Activated effector memory CD4-positive, alpha-beta T cell treated with anti-CD3 and anti-CD28 coated beads, Interleukin-2, amount 50 U/mL, for 16 hours (primary cell): ENCODE results near the gene PTDSS2.
A peak's percentile ranks its signal among the peaks of the same experiment; 100 is the strongest.
"Not testable (repeated sequence)": the region's sequence is repeated elsewhere in the genome, so short reads cannot be mapped to it uniquely, and the experiment has no call there.

Experiments
- DNase-seq: peaks from one replicate; pipeline ENCODE4 v3.0.0-alpha.2; 2020

Gene PTDSS2

GRCh38 chr11:449889-450808 lies at the start of gene PTDSS2:
Gene PTDSS2, plus strand, starts transcription at chr11:450279. Its CDS starts 177 bp downstream, at chr11:450456.
- peak; percentile 98 for DNase-seq

GRCh38 chr11:401196-401595 lies 48.9 kb upstream of the PTDSS2 start:
- DNase-seq = not testable (repeated sequence)

DNA sequence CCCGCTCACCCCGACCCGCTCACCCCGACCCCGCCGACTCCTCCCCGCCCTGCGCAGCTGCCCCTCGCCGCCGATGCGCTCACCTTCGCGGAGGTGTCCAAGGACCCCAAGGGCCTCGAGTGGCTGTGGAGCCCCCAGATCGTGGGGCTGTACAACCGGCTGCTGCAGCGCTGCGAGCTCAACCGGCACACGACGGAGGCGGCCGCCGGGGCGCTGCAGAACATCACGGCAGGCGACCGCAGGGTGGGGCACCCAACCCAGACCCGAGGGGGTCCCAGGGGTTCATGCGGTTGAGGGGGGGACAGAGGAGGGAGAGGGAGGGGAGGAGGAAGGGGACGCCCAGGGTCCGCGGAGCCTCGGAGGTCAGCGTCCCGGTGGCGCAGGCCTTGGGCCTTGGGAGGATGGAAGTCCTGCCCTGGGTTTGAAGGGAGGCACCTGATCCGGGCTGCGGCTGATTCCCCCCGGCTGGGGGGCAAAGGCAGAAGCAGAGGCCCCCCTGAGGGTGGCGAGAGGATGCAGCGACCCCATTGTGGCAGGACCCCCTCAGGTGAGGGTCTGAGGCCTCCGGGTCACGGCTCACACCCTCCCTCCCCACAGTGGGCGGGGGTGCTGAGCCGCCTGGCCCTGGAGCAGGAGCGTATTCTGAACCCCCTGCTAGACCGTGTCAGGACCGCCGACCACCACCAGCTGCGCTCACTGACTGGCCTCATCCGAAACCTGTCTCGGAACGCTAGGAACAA lies 46.9 kb upstream of the PTDSS2 start:
- DNase-seq = no peak

- no peak for DNase-seq
Measured at GRCh38 chr11:403761-404431, 46.2 kb upstream of the PTDSS2 start.

GRCh38 chr11:404551-405264 lies 45.4 kb upstream of the PTDSS2 start:
- DNase-seq = no peak

GRCh38 chr11:405323-405953 lies 44.6 kb upstream of the PTDSS2 start:
- no peak for DNase-seq

DNA sequence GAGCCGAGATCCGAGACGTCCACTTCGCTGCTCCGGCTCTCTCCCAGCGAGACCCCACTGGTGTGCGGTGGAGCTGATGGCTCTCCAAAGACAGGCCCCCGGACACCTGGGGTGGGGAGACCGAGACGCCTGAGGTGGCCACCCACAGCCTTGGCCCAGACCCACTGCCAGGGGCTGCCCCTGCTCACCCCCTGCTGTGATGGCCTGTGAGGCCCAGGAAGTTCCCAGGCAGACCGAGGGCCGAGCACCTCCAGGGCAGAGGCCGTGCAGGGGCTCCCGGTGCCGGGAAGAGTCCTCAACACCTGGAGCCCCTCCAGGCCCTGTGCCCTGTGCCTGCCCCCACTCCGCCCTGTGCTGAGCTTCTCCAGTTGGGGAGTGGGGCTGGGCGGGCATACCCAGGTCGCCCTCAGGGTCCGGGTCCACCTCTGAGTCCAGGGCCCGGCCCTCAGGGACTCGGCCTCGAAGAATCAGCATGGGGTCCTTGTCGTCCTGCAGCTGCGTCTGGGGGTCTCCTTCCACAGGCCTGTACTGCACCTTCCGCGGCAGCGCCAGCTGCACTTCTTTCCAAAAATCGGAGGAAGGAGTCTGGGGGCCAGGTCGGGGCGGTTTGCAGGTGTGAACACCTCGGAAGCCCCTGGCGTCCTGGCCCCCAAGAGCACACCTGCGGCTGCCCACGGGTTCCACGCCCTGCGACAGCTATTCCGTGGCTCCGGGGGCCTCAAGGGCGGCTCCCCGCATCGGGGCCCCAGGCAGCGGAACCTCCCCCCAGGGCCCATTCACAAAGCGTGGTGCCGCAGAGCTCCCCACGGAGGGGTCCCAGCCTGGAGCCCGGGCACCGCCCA lies 43.9 kb upstream of the PTDSS2 start:
- no peak for DNase-seq

DNA sequence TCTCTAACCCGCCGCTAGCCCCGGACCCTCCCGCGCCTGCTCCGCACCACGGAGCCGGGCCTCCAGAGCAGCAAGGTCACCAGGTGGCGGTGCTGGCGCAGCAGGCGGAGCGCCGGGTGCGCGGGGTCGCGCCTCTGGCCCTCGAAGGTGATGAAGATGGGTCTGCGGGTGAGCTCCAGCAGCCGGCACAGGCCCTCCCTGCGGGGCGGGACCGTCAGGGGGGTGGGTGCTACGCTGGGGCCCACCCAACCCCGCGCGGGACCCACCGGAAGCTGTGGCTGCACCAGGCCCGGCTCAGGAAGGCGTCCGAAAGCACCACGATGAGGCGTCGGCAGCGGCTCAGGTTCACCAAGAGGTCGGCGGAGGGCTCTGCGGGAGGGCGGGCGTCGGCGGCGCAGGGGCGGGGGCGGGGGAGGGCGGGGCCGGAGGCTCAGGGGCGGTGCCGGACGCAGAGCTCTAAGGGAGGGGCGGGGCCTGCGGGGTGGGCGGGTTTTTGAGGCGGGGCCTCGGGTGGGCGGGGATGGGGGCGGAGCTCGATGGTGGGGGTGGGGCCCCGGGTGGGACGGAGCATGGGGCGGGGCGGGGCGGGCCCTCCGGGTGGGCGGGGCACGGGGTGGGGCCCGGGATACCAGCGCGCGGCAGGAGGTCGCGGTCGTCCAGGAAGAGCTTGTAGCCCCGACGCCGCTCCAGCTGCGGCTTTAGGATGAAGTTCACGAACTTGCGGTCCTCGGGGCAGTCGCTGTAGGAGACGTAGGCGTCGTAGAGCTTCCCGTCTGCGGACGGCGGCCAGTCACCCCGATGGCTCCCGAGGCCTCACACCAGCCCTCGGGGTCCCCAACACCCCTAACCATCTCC lies 43.1 kb upstream of the PTDSS2 start:
- peak; percentile 96 for DNase-seq

GRCh38 chr11:407651-408123 lies 42.4 kb upstream of the PTDSS2 start:
- peak; percentile 65 for DNase-seq

DNA sequence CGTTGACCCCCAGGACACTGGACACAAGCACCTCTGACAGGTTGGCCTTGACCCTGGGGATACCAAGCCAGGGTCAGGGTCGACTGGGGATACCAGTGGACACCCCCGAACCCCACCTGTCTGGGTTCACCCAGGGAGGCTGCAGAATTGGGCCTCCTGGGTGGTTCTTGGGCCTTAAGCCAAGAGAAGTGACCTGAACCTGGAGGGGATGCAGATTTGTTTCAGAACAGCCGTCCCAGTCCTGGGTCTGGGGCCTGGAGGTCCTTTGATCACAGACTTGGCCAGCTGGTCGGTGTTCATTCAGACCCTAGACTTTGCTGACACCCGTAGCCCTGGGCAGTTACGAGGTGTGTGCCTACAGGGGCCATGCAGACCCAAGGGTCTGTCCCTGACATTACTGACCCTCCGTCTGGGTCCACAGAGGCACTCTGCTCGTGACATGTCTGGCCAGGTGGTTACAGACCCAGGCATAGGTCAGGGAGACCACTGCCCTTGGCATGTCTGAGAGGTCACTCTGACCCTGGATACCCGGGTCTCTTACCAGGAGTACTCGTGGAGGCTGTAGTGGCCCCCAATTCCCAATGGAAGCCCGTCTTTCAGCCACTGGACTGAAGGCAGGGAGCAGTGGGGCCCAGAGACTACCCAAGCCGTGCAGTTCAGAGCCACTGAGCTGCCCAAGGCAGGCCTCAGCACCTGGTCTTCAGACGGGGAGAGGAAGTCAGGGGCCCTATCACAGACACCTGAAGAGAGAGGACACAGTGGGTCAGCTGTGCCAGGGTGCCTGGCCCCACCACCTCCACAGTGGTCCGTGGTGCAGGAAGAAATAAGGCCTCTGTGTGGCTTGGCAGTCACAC lies 41.7 kb upstream of the PTDSS2 start:
- no peak for DNase-seq

DNA sequence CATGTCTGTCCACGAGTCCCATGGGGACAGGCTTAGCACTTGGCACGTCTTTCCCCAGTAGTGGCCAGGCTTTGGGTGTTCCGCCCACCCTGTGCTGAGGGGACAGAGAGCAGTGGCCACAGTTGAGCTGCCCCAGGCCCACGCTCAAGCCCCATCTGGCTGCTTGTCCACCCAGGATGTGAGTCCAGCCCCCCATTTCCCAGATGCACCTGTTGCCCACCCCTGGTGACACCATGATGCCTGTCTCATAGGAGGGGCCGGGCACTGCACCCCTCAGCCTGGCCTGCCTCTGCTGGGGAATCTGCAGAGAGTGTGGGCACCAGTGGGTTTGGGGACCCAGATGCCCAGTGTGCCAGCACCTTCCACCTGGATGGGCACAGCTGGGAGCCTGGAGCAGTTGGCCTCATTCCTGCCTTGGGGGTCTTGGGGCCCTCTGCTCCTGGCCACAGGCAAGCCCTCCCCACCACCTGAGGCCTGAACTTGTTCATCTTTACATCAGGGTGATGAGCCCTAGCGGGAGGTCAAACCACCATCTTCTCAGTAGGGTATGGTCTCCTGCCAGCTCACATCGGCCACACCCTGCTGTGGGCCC lies 41.0 kb upstream of the PTDSS2 start:
- DNase-seq = no peak

- DNase-seq = no peak
Measured at GRCh38 chr11:409600-410483, 40.2 kb upstream of the PTDSS2 start.

DNA sequence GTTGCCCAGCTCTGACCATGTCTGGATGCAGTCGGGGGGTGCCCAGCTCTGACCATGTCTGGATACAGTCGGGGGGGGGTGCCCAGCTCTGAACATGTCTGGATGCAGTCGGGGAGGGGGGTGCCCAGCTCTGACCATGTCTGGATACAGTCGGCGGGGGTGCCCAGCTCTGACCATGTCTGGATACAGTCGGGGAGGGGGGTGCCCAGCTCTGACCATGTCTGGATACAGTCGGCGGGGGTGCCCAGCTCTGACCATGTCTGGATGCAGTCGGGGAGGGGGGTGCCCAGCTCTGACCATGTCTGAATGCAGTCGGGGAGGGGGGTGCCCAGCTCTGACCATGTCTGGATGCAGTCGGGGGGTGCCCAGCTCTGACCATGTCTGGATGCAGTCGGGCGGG lies 39.4 kb upstream of the PTDSS2 start:
- DNase-seq = not testable (repeated sequence)

- DNase-seq = not testable (repeated sequence)
Measured at GRCh38 chr11:411520-411919, 38.6 kb upstream of the PTDSS2 start.

DNA sequence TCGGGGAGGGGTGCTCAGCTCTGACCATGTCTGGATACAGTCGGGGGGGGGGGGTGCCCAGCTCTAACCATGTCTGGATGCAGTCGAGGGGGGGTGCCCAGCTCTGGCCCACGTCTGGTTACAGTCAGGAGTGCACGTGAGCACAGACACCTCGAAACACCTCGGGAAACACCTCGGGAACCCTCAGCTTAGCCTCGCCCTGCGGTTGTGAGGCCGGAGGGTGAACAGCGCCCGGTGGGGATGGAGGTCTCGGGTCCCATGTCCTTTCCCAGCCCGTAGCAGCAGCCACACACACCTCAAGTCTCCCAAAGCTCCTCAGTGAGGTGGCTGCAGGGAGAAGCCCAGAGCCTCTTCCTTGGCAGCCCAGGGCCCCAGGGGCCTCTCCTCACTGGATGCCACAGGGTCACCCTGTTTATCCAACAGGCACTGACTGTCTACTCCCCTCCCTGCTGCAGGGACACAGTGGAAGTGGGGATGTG lies 37.4 kb upstream of the PTDSS2 start:
- no peak for DNase-seq

GRCh38 chr11:413120-414081 lies 36.7 kb upstream of the PTDSS2 start:
- no peak for DNase-seq
